CD4-positive, alpha-beta T cell treated with Interferon gamma for 1 hour (primary cell): ENCODE measurements around the gene PTPN14.
"Not testable (repeated sequence)": the region's sequence is repeated elsewhere in the genome, so short reads cannot be mapped to it uniquely, and the experiment has no call there.

Experiments used
- DNase-seq: peaks from one replicate; pipeline ENCODE4 v3.0.0-alpha.2; 2020

The PTPN14 gene

DNA sequence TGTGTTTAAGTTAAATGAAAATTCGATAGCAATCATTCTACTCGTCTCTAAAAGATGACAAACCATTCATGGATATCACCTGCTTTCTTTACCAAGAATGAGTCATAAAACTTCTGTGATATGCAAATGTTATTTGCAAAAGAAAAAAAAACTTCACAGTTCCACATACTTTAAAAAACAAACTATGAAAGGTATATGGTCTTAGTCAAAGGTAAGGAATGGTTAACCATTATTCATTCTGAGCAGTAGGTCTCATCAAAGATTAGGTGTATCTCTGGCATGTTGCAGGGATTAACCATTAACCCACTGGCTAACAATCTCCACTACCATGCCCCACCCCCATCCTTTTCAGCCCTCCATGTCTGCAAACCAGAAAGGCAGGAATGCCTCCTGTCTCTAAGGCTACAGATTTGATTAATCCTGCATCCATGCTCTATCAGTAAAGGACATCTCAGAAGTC is 44.4 kb downstream of the PTPN14 start:
- no peak for DNase-seq

DNA sequence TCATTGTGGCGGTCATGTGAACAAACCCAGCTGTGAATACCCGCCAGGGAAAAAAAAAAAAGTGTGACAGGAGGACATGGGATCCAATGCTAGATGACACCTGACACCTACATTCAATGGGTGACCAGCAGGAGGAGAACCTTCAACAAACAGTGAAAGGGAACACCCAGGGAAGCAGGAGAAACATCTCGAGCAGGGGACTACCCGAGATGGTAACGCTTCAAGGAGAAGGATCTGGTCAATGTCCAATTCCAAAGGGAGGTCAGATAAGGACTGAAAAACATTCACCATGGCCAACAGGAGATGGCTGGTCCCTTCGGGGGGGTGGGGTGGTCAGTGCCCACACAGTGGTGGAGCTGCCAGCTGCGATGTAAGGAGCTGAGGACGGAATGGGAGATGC is 46.3 kb downstream of the PTPN14 start:
- no peak for DNase-seq

DNA sequence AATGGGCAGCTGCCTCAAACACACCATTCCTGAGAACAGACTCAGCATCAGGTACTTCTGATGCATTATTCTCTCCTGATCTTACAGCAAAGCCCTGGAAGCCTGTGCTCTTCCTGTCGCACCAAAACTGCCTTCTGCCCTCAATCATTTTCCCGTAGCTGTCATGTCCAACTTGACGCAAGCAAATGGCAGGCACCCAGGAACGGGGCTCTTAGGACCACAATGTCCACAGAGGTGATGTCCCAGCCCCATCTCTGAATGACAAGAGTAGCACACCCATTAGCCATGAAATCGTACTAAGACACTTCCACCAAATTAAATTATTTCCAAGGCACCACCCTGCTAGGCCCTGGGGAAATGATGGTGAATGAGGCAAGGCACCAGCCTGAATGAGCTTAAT is 47.1 kb downstream of the PTPN14 start:
- no peak for DNase-seq

DNA sequence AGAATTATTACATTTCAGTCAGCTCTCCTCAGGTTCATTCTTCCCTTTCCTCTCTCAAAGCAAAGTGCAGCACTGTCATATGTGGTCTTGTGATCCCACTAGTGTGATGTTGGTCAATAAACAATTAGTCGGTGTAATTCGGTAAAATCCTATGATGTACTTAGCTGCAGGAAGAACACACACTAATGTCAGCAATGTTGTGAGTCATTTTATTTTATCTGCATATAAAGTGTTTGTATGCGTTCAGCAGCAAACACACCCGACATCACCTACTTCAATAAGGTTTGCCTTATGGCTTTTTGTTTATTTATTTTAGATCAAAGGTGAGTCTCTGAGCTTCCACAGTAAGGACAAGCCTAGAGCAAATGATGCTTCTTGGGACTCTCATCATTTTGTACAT is 47.8 kb downstream of the PTPN14 start:
- no peak for DNase-seq

DNA sequence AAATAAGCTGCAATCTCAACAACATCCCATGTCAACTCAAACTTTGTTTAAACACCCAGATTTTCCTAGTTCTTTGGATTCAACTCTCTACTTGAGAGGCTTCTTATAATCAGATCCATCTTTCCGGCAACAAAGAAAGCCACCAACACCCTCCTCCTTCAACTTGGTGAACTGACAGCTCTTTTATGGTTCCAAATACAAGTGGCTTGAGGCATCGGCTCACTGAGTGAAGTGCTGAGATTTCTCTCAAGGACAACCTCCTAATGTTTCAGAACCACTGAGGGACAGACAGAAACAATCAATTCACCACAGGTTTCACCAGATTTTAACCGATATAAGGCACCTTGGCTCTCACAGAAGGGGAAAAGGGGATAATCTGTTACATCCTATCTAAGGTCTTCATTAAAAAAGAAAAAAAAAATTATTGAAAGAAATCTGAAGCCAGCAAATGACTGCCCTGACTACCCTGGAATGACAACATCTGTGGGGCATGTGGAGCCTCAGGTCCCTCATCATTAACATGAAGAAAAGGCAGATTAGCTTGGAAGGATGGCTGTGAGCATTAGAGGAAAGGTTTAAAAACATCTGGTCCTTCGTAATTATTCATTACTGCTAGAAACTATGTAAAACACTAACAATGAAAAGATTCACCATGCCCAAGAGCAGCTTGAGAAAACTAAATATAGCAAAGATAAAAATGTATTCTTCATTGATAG is 50.9 kb downstream of the PTPN14 start:
- no peak for DNase-seq

DNA sequence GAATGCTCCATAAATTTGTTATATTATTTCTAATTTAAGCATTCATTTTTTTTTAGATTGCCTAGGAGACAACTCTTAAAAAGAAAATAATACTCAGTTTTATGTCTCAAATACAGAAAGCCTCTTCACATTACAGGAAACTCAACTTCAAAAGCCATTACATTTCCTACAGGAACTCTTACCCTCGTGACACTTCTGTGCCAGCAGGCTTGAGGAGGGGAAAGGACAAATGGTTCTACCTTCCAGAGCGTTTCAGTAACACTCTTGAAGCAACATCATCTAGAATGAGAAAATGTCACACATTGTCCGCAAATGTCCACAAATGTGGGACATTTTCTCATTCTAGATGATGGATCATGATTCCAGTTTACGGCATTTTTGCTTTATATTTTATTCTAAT is 51.7 kb downstream of the PTPN14 start:
- DNase-seq = no peak

DNA sequence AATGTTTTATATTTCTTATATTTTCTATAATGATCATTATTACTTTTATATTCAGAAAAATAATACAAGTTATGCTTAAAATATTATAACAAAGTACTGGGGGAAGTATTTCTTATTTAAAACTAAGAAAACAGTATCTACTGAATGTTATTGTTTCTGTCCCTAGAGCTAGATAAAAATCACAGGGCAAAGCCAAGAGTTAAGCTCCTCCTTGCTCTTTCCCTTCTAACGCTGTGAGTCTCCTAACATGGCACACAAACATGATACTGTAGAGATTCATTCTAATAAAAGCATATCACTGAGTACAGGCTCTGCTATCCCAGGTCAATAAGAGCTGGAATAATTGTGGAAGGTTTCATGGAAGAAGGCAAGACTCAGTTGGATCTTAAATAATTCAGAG is 53.4 kb downstream of the PTPN14 start:
- DNase-seq = no peak

DNA sequence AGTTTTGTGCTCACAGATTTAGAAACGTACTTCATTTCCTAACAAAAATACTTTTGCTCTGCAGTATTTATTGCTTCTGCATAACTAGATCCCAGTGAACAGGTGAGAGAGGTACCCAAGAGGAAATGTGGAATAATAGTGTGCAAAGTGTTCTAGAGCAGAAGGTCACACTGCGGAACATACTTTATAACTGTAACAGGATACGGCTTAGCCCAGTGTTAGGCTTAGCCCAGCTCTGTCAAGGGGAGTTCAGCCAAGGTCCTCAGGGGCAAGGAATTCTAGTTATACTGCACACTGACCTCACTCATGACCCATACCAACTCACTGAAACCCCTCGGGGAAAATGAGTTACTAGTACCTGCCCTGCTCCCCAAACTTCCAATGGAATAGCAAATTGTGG is 55.3 kb downstream of the PTPN14 start:
- no peak for DNase-seq

DNA sequence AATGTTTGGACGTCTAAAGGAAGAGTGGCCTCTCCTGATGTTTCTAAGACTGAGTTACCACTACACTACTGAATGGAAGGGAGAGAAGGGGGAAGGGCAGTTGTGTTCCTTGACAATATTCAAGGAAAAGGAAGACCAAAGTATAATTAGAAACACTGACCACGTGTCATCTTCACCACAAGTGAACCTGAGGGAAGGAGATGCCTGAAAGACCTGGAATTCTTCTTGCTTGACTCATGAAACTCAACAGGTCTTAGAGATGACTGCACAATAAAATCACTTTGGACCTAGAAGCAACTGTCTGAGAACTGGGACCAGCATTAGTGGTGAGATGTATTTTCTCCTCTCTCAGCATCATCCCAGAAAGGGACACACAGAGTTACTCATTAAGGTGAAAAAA is 56.7 kb downstream of the PTPN14 start:
- DNase-seq = no peak

DNA sequence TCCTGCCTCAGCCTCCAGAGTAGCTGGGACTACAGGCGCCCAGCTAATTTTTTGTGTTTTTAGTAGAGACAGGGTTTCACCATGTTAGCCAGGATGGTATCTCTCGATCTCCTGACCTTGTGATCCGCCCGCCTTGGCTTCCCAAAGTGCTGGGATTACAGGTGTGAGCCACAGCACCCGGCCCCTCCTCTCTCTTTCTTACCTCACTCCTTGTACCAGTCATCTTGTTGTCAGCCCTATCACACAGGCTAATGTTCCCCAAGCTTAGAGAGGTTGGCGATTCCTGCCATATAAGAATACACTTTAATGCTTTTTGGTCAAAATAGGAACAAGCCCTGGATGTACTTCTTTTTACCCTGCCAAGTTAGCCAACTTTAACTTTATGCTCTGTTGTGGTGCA is 57.2 kb downstream of the PTPN14 start:
- DNase-seq = not testable (repeated sequence)

DNA sequence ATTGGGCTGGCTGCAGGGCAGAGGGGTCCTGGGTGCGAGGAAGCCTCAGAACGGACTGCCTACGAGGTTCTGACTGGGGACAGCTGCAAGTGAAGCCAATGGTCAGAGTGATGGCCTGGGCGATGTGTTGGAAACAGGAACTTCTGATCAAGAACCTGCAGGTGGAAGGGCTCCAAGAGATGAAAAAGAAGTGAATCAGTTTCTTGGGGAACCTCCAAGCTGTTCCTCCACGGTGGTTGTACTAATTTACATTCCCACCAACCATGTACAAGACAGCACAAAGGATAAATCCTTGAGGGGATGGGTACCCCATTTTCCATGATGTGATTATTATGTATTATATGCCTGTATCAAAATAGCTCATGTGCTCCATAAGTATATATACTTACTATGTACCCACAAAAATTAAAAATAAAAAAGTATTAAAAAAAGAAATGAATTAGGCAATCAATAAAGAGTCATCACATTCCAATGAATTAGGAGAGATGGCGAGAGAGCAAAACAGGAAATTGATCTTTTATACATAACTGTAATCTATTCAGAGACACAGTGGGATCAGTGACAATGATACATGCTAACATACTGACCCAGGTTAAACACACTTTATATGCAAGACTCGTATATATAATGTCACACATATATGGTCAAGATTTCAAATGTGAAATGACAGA is 58.1 kb downstream of the PTPN14 start:
- DNase-seq = no peak

DNA sequence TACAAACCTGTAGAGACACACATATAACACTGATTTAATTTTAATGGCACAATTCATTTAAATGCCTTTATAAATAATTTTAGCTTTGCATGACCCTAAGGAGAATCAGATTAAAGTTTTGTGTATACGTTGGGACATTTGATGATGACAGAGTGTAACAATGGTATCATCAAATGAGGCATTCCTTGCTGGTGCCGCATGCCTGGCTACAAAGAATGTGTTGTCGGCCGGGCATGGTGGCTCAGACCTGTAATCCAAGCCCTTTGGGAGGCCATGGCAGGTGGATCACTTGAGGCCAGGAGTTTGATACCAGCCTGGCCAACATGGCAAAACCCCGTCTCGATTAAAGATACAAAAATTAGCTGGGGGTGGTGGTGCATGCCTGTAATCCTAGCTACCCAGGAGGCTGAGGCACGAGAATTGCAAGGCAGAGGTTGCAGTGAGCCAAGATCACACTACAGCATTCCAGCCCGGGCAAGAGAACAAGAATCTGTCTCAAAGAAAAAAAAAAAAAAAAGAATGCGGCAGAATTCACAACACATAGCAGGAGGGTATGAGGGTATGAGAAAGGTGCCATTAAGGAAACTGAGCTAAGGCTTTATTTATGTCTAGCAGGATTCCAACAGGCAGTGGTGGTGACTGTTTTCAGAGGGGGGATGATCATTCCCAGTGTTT is 58.9 kb downstream of the PTPN14 start:
- DNase-seq = no peak

DNA sequence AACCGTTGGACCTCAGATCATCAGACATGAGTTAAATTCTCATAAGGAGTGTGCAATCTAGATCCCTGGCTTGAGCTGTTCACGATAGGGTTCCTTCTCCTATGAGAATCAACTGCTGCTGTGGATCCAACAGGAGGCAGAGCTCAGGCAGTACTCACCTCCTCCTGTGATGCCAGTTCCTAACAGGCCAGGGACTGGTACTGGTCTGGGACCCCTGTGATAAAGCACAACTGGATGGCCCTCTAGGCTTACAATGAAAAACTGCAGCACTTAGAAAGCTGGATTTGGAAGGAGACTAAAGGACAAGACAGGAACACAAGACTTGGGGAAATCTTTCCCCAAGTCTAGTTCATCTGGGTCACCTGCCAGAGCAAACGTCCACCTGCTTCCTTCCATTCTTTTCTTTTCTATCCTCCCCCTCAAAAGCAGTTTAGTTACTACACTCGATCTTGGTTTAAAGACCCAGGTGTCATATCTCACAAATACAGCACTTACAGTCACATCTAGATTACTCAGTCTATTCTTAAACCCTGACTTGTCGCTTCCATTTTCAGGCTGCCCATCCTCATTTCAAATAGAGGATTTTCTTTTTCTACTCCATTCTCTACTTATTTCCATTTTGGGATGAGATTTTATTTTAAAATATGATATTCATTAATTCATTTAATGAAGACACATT is 59.8 kb downstream of the PTPN14 start:
- DNase-seq = no peak

DNA sequence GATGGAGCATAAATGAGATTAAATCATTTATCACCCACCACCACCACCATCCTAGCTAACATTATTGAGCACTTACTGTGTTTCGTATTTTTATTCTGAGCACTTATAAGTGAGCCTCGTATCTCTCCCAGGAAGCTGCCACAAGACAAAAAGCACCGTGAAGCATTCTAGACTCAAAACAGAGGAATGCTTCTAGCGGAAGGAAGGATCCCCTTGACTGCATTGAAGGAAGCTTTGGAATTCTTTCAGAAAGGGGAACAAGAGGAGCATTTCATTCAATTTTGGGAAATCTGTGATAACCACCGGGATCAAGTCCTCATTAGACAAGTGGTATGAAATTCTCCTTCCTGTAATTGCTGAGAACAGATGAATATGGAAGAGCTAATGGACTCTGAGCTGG is 66.3 kb downstream of the PTPN14 start:
- no peak for DNase-seq

DNA sequence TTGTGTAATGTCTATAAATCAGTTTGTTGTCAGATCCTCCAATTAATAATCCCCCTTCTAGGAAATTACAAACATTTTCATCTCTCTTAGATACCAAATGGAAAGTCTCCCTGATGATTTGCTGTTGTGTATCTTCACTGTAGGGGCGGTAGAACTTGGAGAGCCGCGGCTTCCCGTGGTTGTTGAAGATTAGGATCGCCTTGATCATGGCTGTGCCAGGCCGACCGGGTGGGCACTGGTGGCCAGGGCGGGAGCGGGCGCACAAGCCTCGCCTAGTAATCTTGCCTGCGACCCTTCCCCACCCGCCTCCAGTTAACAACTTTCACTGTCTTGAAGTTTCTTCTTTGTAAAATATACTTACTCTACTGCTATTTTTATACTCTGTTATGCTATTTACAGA is 68.2 kb downstream of the PTPN14 start:
- DNase-seq = not testable (repeated sequence)

DNA sequence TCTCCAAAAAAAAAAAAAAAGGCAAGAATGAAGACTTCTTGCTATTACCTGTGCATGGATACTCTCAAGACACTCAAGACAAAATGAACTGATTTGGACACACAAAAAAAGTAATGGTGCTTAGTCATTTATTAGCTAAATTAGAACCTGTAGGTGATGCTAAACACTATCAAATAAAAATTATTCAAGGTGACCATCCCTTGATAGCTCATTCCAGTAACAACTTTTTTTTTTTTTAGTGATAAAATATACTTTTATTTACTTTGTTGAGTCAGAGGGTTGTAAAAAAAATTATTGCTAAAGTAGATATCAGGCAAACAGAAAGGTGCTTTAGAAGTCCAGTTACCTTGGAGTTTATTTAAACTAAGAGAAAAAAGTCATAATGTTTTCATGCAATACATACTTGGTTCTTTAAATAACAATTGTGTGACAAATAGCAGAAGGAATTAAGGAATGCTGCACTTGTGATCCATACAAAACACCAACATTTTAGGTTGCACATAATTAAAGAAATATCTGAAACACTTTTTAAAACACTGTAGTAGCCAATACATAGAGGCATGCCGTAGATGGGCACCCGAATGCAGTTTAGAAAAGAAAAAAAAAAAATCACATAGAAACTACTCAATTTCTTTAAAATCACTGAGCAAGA is 69.3 kb downstream of the PTPN14 start:
- not testable (repeated sequence) for DNase-seq

DNA sequence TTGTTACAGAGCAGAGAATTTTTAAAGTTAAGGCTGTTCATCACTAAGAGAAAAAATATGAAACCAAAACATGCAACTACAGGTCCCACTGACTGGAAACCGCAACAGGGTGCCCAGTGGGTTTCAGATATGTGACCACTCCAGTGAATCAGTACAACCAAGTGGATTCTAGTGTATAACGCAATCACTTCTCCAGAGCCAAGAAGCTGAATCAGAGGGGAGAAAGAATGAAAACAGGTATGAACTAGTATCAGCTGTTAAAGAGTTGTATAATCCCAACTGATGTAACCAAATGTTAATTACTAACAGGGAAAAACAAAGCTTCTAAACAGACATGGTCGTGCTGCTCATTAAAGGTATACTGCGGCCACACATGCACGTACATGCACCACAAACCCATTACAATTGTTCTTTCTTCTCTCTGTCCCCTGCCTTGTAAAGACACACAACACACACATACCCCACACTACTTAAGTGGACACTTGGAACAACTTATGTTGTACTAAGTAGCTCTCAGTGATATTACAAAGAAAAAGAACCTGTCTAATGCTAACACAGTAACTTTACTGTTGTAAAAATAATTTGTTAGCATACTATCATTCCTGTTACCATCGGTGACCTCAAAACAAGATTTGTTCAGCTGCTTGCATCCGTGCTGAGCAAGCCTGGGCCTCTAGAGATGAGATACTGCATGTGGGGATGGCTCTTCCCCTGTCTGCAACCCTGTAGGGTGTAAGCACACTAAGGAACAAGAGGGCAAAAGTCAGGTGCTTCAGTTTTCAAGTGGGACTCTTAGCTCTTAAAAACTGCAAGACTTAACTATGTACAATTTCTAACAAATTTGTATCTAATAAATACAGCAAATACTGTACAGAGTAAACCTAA is 74.2 kb downstream of the PTPN14 start:
- DNase-seq = no peak

DNA sequence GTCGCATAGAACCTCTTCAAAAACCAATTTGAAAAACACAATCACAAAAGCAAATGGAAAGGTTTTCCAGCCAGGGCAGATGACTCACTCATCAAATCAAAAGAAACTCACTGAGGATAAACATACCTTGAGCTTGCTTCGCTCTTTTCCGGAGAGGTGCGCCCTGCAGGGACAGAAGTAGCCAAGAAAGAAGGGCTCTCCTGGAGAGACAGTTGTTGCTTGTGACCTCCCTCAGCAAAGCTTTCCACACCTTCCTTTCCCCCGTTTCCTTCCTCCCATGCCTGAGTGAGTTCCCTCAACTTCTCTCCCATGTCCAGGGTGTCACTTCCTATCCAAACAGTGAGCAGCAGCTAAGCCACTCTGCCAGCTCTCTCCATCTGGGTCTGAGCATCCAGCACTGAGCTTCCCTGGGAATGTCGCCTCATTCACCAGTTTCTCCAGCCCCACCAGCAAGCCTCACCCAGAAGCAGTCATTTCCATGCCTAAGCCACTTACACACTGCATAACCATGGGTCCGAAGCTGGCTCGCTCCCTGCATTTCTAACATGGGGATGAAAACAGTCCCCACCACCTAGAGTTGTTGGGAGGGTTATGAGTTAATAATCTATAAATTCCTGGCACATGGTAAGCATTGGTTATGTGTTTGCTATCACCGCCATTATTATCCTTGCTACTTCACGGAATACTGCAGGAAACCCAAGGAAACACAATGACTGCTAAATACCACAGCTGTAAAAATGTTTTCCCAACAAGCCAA is 75.0 kb downstream of the PTPN14 start:
- DNase-seq = no peak

DNA sequence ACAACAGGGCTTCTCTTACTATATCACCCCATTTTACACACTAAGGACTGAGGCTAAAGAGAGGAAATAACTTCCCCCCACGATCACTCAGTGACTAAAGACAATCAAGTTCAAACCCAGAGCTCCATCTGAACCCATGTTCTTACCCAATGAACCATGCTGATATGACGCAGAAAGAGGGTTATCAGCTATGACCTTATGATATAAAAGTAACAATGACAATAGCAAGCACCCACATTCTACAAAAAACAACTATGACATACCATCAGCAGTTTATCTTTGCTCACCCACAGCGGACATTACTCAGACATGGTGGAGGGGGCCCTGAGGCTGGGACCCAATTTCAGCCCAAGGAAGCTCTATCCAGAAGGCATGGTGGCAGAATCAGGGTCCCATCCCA is 75.7 kb downstream of the PTPN14 start:
- no peak for DNase-seq

DNA sequence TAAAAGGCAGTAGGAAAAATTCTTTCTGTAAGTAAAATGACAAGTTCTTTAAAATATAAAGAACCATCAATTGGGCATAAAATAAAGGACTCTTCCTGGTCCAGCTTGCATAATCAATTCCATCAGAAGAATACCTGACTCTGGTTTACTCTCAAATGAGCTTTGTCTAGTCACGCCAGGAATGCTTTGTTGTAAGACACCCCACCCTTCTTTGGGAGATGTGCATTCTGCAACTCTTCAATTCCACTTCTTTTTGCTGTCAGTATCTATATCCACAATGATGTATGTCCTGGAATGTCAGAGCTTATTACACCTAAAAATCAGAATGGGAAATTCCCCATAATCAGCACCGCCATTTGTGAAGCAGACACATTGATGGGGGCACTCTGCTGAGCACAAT is 76.1 kb downstream of the PTPN14 start:
- DNase-seq = no peak

DNA sequence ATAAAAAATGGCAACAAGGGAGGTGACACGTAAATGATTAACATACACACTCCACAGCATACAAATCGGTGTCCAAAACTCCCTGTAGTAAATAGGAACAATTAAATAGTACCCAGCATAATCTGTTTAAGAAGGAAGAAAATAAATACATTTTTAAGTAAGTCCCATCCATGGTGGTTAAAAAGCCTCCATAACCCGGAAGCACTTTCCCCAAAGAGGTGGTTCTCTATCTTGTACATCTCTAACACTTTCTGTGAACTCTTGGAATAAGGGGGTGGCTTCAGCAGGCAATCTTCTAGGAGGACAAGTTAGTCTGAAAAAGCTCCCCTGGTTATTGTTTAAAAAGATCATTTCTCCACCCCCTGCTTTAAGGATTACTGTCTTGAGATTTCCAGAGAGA is 76.9 kb downstream of the PTPN14 start:
- DNase-seq = no peak
